Endothelial cell of umbilical vein (primary cell): ENCODE data around the gene DNAJC27. TPM values are rescaled to one million over a fixed set of nuclear protein-coding genes. Genes with fewer than 3 reads are reported as not detected.

Source experiments
- BruUV-seq: library from RNA; stranded (reverse); fragments of 400-500 nt; replicated peaks from 2 replicates; lab custom pipeline; 2021; lab: Mats Ljungman, UMichigan
- CTCF ChIA-PET: fragments of 300-600, 350-600 bp; sonication (Branson Sonifier 250); formaldehyde crosslinking; loops from one replicate; lab custom pipeline; 2021; ENCODE audit warnings: antibody characterized with exemption, inconsistent platforms; lab: Charles Lee
- POLR2A ChIA-PET: fragments of 300-600, 350-600 bp; sonication (Branson Sonifier 250); formaldehyde crosslinking; loops from one replicate; lab custom pipeline; 2021; ENCODE audit warnings: antibody characterized with exemption, inconsistent platforms; lab: Charles Lee
- DNase-seq: peaks from one replicate; pipeline ENCODE4 v3.0.0-alpha.2; 2011; ENCODE audit warnings: low read depth, low spot score
- FAIRE-seq: peaks from 2 replicates; lab custom pipeline; 2011; peaks lifted over from hg19 to GRCh38; lab: Jason Lieb, UNC
- H2AFZ ChIP-seq: 2 replicates; pipeline ENCODE4 v1.6.0; 2012; ENCODE audit warnings: low read depth, low read length, control low read depth, inconsistent platforms
- H3K27ac ChIP-seq: 2 replicates; pipeline ENCODE4 v1.5.1; 2011; ENCODE audit warnings: low read depth, mild to moderate bottlenecking, control low read depth, low read length, moderate library complexity; ENCODE audit not compliant: insufficient read depth
- H3K27me3 ChIP-seq, 2 experiments: 2 replicates each; pipeline versions ENCODE4 v1.6.0 to v1.6.1; 2011; ENCODE audit warnings: low read length in 2 of 2, mixed read lengths in 1 of 2; ENCODE audit not compliant: control insufficient read depth in 2 of 2, insufficient read depth in 2 of 2
- H3K36me3 ChIP-seq, 2 experiments: 2 replicates in 1 of 2; 3 replicates in 1 of 2; pipeline ENCODE4 v1.5.1; 2011; ENCODE audit warnings: low read length in 2 of 2, mild to moderate bottlenecking in 1 of 2, moderate library complexity in 1 of 2; ENCODE audit not compliant: control insufficient read depth in 2 of 2, insufficient read depth in 2 of 2; ENCODE audit errors: extremely low read depth in 1 of 2
- H3K4me1 ChIP-seq: 3 replicates; pipeline ENCODE4 v1.5.1; 2011; ENCODE audit warnings: mild to moderate bottlenecking, low read length; ENCODE audit not compliant: control insufficient read depth, insufficient read depth; ENCODE audit errors: extremely low read depth
- H3K4me2 ChIP-seq: 2 replicates; pipeline ENCODE4 v1.6.1; 2011; ENCODE audit warnings: low read length, control low read depth, mixed read lengths; ENCODE audit not compliant: insufficient read depth
- H3K4me3 ChIP-seq, 3 experiments: fragments of 200-600 bp in 1 of 3; sonication (generic), shearing (Covaris generic) in 1 of 3; replicated peaks in 1 of 3; 2 replicates each; pipeline ENCODE4 v1.5.1; 2011 to 2016; ENCODE audit warnings: control low read depth in 3 of 3, low read length in 3 of 3, mild to moderate bottlenecking in 2 of 3, inconsistent platforms in 1 of 3, low read depth in 1 of 3, moderate library complexity in 1 of 3; ENCODE audit not compliant: insufficient read depth in 1 of 3
- H3K79me2 ChIP-seq: 2 replicates; pipeline ENCODE4 v1.6.0; 2012; ENCODE audit warnings: low read length, inconsistent platforms; ENCODE audit not compliant: control insufficient read depth, insufficient read depth
- H3K9ac ChIP-seq: replicated peaks from 2 replicates; pipeline ENCODE3; 2011; ENCODE audit warnings: low read length, control low read depth; ENCODE audit not compliant: insufficient read depth; ENCODE audit errors: extremely low read depth
- H3K9me1 ChIP-seq: replicated peaks from 3 replicates; pipeline ENCODE4 v1.6.0; 2011; ENCODE audit warnings: mild to moderate bottlenecking, low read length; ENCODE audit not compliant: control insufficient read depth, insufficient read depth; ENCODE audit errors: extremely low read depth
- H3K9me3 ChIP-seq: replicated peaks from 2 replicates; pipeline ENCODE4 v1.5.1; 2012; ENCODE audit warnings: low read length, inconsistent platforms; ENCODE audit not compliant: control insufficient read depth, insufficient read depth
- H4K20me1 ChIP-seq: replicated peaks from 2 replicates; pipeline ENCODE3; 2011; ENCODE audit warnings: mild to moderate bottlenecking, low read length; ENCODE audit not compliant: control insufficient read depth, insufficient read depth; ENCODE audit errors: extremely low read depth
- EZH2 ChIP-seq: IDR thresholded peaks from 2 replicates; pipeline ENCODE4 v1.6.1; 2012; ENCODE audit warnings: borderline replicate concordance, low read depth, mild to moderate bottlenecking, moderate library complexity, low read length, inconsistent platforms; ENCODE audit not compliant: severe bottlenecking
- FOS ChIP-seq: IDR thresholded peaks from 2 replicates; pipeline ENCODE4 v1.6.1; 2011; ENCODE audit warnings: mild to moderate bottlenecking, low read length, moderate library complexity, borderline replicate concordance; ENCODE audit not compliant: insufficient read depth
- GATA2 ChIP-seq: IDR thresholded peaks from 2 replicates; pipeline ENCODE4 v1.7.0; 2011; ENCODE audit warnings: low read depth, mild to moderate bottlenecking, moderate library complexity, mixed read lengths, low read length; ENCODE audit not compliant: insufficient read length, insufficient read depth
- JUN ChIP-seq: IDR thresholded peaks from 2 replicates; pipeline ENCODE4 v1.6.1; 2011; ENCODE audit warnings: borderline replicate concordance, low read depth; ENCODE audit not compliant: insufficient read length, insufficient read depth
- MAX ChIP-seq: IDR thresholded peaks from 2 replicates; pipeline ENCODE4 v1.6.1; 2011; ENCODE audit not compliant: insufficient read depth, insufficient read length
- POLR2A ChIP-seq: IDR thresholded peaks from 2 replicates; pipeline ENCODE4 v1.6.1; 2012; ENCODE audit warnings: low read depth, mild to moderate bottlenecking, control low read depth, low read length
- POLR2AphosphoS5 ChIP-seq: IDR thresholded peaks from 2 replicates; pipeline ENCODE4 v1.6.1; 2012; ENCODE audit warnings: low read depth, mild to moderate bottlenecking, control low read depth, low read length, moderate library complexity; ENCODE audit not compliant: insufficient read depth
- dilution Hi-C: fragments of 300-500 bp; cut with MboI; formaldehyde crosslinking; loops from one replicate; pipeline ENCODE4 v1.15.0; 2019; ENCODE audit warnings: low sequenced_read_pairs; ENCODE audit not compliant: extremely low pct_ligation_motif_present
- intact Hi-C: fragments of 100-400 bp; cut with micrococcal nuclease; formaldehyde crosslinking; loops from one replicate; pipeline ENCODE4 v1.10.0; 2022
- polyA plus RNA-seq, 4 experiments: library from polyadenylated mRNA; depleted of rRNA in 3 of 4; stranded (reverse) in 3 of 4; unstranded in 1 of 4; fragments of >200 nt; gene quantifications; 2 replicates each; pipeline versions ENCODE4 v1.2.1 to v1.2.3, GENCODE V29; 2011 to 2012; ENCODE audit warnings: missing spikeins in 1 of 4
- total RNA-seq: library from RNA; stranded (reverse); gene quantifications from 2 replicates; pipeline ENCODE4 v1.2.3, GENCODE V29; 2021
- TF ChIP-seq, protein P1 (sequence below), 2 donors: IDR thresholded peaks; 1 replicate in 1 of 2; 2 replicates in 1 of 2; pipeline ENCODE4 v1.5.1; 2011; ENCODE audit warnings: low read length in 2 of 2, mild to moderate bottlenecking in 2 of 2, moderate library complexity in 2 of 2, control low read depth in 1 of 2, inconsistent platforms in 1 of 2, low read depth in 1 of 2; ENCODE audit not compliant: insufficient read depth in 1 of 2; ENCODE audit errors: extremely low read depth in 1 of 2

DNAJC27 gene
- total and polyA plus RNA-seq, 2 donors (not counting 3 experiments of a cell fraction or from before 2014, with no cell fraction given) = 1.3 to 3.2 TPM

- Histone ChIP-seq H3K4me2 (peak overlapping the region; percentile 30), H3K27me3 (no peaks in the 10 kb centered on the region), H3K4me1 (peaks cover 2% of the 10 kb centered on the region), H3K79me2 (no peaks in the 10 kb centered on the region), H4K20me1 (no peaks in the 10 kb centered on the region), H3K27ac (no peak overlapping the region), H3K9ac (no peak overlapping the region), H3K9me3 (no peaks in the 10 kb centered on the region), H3K4me3 (no peak overlapping the region), H3K36me3 (no peaks in the 10 kb centered on the region), H2AFZ (peak overlapping the region; percentile 48), H3K9me1 (no peaks in the 10 kb centered on the region)
- no TSS peak for BruUV-seq
- no peak for TF ChIP-seq GATA2
- TF ChIP-seq, protein P1, sequence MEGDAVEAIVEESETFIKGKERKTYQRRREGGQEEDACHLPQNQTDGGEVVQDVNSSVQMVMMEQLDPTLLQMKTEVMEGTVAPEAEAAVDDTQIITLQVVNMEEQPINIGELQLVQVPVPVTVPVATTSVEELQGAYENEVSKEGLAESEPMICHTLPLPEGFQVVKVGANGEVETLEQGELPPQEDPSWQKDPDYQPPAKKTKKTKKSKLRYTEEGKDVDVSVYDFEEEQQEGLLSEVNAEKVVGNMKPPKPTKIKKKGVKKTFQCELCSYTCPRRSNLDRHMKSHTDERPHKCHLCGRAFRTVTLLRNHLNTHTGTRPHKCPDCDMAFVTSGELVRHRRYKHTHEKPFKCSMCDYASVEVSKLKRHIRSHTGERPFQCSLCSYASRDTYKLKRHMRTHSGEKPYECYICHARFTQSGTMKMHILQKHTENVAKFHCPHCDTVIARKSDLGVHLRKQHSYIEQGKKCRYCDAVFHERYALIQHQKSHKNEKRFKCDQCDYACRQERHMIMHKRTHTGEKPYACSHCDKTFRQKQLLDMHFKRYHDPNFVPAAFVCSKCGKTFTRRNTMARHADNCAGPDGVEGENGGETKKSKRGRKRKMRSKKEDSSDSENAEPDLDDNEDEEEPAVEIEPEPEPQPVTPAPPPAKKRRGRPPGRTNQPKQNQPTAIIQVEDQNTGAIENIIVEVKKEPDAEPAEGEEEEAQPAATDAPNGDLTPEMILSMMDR (IDR thresholded peaks at IDR 0.05; ENCODE audit: extremely low read depth in 1 of 2, insufficient read depth in 1 of 2, low read depth in 1 of 2, low read length in 2 of 2) = no peak
- TF ChIP-seq POLR2AphosphoS5 = no peak
- no peak for TF ChIP-seq FOS
- no peak for TF ChIP-seq JUN
- TF ChIP-seq MAX = no peak
- no peak for TF ChIP-seq EZH2
- TF ChIP-seq POLR2A = no peak
- no peak for DNase-seq
- dilution Hi-C loops = no loop called here
- CTCF ChIA-PET = no interaction called here
- intact Hi-C loops = no loop called here
- POLR2A ChIA-PET = no interaction called here
- no peak for FAIRE-seq
These were observed 45.0 kb downstream of the DNAJC27 start for GRCh38 chr2:24926602-24927252.
